PC-3 (cell line): Measurements from ENCODE around the gene PRSS56.

Source experiments
- EZH2 ChIP-seq: fragments of 300-600 bp; sonication (generic); IDR thresholded peaks from one replicate; pipeline ENCODE4 v1.6.1; 2017; ENCODE audit warnings: antibody characterized with exemption, mild to moderate bottlenecking, low read length; ENCODE audit not compliant: unreplicated experiment
- EZH2phosphoT487 ChIP-seq: fragments of 300-600 bp; sonication (generic); IDR thresholded peaks from 2 replicates; pipeline ENCODE4 v1.6.1; 2018; ENCODE audit warnings: mild to moderate bottlenecking, antibody characterized with exemption, low read length, borderline replicate concordance
- TF ChIP-seq, protein P1 (sequence below): fragments of 300-600 bp; sonication (generic); conservative IDR thresholded peaks from 2 replicates; pipeline ENCODE4 v1.5.1; 2017; ENCODE audit warnings: antibody characterized with exemption, low read depth, mild to moderate bottlenecking, low read length

DNA sequence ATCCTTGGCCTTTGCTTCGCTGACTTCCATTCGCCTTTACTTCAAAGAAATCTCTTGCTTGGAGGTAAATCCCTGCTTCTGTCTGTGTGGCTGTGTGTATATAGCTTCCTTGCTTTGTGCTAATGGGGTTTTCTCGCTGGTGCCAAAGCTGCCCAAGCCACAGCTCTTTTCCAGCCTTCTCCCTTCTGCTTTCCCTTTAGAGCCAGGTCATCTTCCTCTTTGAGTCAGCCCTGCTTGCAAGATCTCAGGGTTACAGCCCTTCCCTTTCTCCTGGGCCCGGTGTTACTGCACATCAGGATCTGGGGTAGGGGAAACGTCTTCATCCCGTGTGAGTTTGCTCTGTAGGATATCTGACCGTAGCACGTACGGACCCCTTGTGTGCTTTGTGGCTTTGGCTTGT is 49.4 kb downstream of the PRSS56 start:
- TF ChIP-seq, protein P1, sequence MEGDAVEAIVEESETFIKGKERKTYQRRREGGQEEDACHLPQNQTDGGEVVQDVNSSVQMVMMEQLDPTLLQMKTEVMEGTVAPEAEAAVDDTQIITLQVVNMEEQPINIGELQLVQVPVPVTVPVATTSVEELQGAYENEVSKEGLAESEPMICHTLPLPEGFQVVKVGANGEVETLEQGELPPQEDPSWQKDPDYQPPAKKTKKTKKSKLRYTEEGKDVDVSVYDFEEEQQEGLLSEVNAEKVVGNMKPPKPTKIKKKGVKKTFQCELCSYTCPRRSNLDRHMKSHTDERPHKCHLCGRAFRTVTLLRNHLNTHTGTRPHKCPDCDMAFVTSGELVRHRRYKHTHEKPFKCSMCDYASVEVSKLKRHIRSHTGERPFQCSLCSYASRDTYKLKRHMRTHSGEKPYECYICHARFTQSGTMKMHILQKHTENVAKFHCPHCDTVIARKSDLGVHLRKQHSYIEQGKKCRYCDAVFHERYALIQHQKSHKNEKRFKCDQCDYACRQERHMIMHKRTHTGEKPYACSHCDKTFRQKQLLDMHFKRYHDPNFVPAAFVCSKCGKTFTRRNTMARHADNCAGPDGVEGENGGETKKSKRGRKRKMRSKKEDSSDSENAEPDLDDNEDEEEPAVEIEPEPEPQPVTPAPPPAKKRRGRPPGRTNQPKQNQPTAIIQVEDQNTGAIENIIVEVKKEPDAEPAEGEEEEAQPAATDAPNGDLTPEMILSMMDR, result no peak
- no peak for TF ChIP-seq EZH2phosphoT487
- no peak for TF ChIP-seq EZH2
